ENCODE data around the gene YIPF5. TPM values are rescaled to one million over a fixed set of nuclear protein-coding genes. Genes with fewer than 3 reads are reported as not detected.

Gene YIPF5
- total and polyA plus RNA-seq, 2 donors from 2014 or later, result 18.5 to 48.0 TPM

DNA sequence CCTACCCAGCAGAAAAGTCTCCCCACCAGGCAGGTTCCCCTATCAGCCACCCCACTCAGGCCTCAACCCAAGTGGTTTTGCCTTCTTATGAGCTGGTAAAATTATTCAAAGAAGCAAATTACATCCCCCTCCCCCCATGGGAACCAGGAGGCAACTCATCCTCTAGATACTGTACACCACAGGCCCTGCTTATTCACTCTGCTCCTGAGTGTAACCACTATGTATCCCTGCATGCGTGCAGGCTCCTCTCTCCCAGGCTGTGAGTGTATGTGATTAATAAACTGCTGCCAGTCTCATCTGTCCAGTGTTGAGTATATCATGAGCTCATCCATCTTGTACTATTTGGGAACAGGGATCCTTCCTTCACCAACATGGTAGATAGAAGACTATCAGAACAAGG lies 8.8 kb upstream of the YIPF5 start:
- H3K4me1 ChIP-seq (ENCODE audit: control insufficient read depth in 2 of 3, insufficient read depth in 2 of 3, low read depth in 1 of 3, low read length in 3 of 3), result no peaks in the 10 kb centered on the region
- TF ChIP-seq, protein P1, sequence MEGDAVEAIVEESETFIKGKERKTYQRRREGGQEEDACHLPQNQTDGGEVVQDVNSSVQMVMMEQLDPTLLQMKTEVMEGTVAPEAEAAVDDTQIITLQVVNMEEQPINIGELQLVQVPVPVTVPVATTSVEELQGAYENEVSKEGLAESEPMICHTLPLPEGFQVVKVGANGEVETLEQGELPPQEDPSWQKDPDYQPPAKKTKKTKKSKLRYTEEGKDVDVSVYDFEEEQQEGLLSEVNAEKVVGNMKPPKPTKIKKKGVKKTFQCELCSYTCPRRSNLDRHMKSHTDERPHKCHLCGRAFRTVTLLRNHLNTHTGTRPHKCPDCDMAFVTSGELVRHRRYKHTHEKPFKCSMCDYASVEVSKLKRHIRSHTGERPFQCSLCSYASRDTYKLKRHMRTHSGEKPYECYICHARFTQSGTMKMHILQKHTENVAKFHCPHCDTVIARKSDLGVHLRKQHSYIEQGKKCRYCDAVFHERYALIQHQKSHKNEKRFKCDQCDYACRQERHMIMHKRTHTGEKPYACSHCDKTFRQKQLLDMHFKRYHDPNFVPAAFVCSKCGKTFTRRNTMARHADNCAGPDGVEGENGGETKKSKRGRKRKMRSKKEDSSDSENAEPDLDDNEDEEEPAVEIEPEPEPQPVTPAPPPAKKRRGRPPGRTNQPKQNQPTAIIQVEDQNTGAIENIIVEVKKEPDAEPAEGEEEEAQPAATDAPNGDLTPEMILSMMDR (IDR thresholded peaks at IDR 0.05; ENCODE audit: borderline replicate concordance, extremely low read depth, insufficient read depth), result no peak
- no peaks in the 10 kb centered on the region for H3K9me3 ChIP-seq (ENCODE audit: control insufficient read depth in 2 of 3, insufficient read depth in 1 of 3, low read length in 3 of 3)
- no peak overlapping the region for H3K27ac ChIP-seq (ENCODE audit: low read depth in 2 of 2, low read length in 2 of 2)
- H3K4me3 ChIP-seq (ENCODE audit: low read length in 3 of 3), result no peak overlapping the region
- no peaks in the 10 kb centered on the region for H3K27me3 ChIP-seq (ENCODE audit: control insufficient read depth, insufficient read depth, low read length)
- FAIRE-seq (no peak), DNase-seq (no peak)
- intact Hi-C loops (cut with DNase I), result no loop called here
- no peaks in the 10 kb centered on the region for H3K36me3 ChIP-seq (ENCODE audit: control insufficient read depth in 2 of 3, insufficient read depth in 3 of 3, low read length in 3 of 3)
- no peak overlapping the region for H3K9ac ChIP-seq (ENCODE audit: low read length in 3 of 3)

DNA sequence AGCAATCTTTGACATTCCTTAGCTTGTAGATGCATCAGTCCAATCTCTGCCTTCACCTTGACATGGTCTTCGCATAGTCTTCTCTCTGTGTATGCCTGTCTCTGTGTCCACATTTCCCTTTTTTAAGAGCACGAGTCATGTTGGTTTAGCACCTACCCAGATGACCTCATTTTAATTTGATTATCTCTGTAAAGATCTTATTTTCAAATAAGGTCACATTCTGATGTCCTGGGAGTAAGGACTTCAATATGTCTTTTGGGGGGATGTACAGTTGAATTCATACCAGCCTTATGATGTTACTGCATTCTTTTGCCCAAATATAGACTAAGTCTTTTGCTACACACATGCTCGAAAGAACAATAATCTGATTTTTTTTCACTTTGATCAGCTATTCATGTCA lies 7.1 kb upstream of the YIPF5 start:
- Histone ChIP-seq H3K9ac (ENCODE audit: low read length in 3 of 3) (no peak overlapping the region), H3K4me3 (ENCODE audit: low read length in 3 of 3) (no peak overlapping the region), H3K27me3 (ENCODE audit: control insufficient read depth, insufficient read depth, low read length) (no peaks in the 10 kb centered on the region), H3K27ac (ENCODE audit: low read depth in 2 of 2, low read length in 2 of 2) (no peak overlapping the region), H3K9me3 (ENCODE audit: control insufficient read depth in 2 of 3, insufficient read depth in 1 of 3, low read length in 3 of 3) (no peaks in the 10 kb centered on the region), H3K4me1 (ENCODE audit: control insufficient read depth in 2 of 3, insufficient read depth in 2 of 3, low read depth in 1 of 3, low read length in 3 of 3) (no peaks in the 10 kb centered on the region), H3K36me3 (ENCODE audit: control insufficient read depth in 2 of 3, insufficient read depth in 3 of 3, low read length in 3 of 3) (no peaks in the 10 kb centered on the region)
- TF ChIP-seq, protein P1 (IDR thresholded peaks at IDR 0.05; ENCODE audit: borderline replicate concordance, extremely low read depth, insufficient read depth), result no peak
- FAIRE-seq (no peak), DNase-seq (no peak)
- intact Hi-C loops (cut with DNase I), result no loop called here

DNA sequence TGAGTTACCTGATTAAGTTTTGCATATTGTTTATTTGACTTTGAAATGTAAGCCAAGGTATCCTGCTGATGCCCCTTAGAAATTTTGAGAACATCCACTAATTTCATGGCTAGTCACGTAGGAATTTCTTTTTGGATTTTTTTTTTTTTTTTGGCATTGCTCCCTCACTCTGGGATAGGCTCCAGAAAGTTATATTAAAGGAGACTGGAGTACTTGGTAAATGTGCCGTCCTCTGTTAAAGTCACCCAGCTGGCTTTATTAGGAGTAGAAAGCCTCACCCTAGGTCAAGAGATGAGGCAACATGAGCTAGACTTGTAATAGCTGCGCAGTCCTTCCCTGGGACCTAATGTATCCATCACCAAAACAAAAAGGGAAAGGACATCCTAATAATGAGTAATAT lies 3.3 kb upstream of the YIPF5 start:
- H3K27me3 ChIP-seq (ENCODE audit: control insufficient read depth, insufficient read depth, low read length), result no peaks in the 10 kb centered on the region
- H3K27ac ChIP-seq (ENCODE audit: low read depth in 2 of 2, low read length in 2 of 2), result no peak overlapping the region
- no peak overlapping the region for H3K4me3 ChIP-seq (ENCODE audit: low read length in 3 of 3)
- DNase-seq (no peak), FAIRE-seq (no peak)
- H3K9me3 ChIP-seq (ENCODE audit: control insufficient read depth in 2 of 3, insufficient read depth in 1 of 3, low read length in 3 of 3), result no peaks in the 10 kb centered on the region
- TF ChIP-seq, protein P1 (IDR thresholded peaks at IDR 0.05; ENCODE audit: borderline replicate concordance, extremely low read depth, insufficient read depth), result no peak
- no peaks in the 10 kb centered on the region for H3K36me3 ChIP-seq (ENCODE audit: control insufficient read depth in 2 of 3, insufficient read depth in 3 of 3, low read length in 3 of 3)
- intact Hi-C loops (cut with DNase I), result no loop called here
- peaks cover 0 to 12% (median 3%) of the 10 kb centered on the region in 3 donors for H3K4me1 ChIP-seq (ENCODE audit: control insufficient read depth in 2 of 3, insufficient read depth in 2 of 3, low read depth in 1 of 3, low read length in 3 of 3)
- H3K9ac ChIP-seq (ENCODE audit: low read length in 3 of 3), result no peak overlapping the region

DNA sequence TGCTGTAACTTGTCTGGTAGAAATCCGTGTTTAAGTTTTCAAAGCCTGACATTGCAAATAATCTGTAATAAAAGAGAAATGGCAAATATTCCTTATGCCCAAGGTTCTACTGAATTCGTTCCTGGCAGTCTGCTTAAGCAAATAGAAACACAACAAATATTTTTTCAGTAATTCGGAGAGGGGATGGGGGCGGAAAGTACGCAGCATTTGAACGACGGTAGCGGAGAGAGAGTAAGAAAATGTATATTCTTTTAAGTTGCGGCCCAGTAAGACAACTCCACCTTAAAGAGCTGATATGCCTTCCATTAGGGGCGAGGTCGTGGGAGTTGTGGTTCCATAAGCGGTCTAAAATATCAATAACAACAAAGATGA lies 569 bp downstream of the YIPF5 start:
- TF ChIP-seq, protein P1 (IDR thresholded peaks at IDR 0.05; ENCODE audit: borderline replicate concordance, extremely low read depth, insufficient read depth), result no peak
- Histone ChIP-seq H3K27ac (ENCODE audit: low read depth in 2 of 2, low read length in 2 of 2) (peak overlapping the region; percentile 51 to 57), H3K9ac (ENCODE audit: low read length in 3 of 3) (peak overlapping the region; percentile 90 to 96 (median 95)), H3K36me3 (ENCODE audit: control insufficient read depth in 2 of 3, insufficient read depth in 3 of 3, low read length in 3 of 3) (peaks cover 0 to 8% (median 5%) of the 10 kb centered on the region in 3 donors), H3K4me1 (ENCODE audit: control insufficient read depth in 2 of 3, insufficient read depth in 2 of 3, low read depth in 1 of 3, low read length in 3 of 3) (peaks cover 0 to 12% (median 3%) of the 10 kb centered on the region in 3 donors), H3K27me3 (ENCODE audit: control insufficient read depth, insufficient read depth, low read length) (no peaks in the 10 kb centered on the region), H3K4me3 (ENCODE audit: low read length in 3 of 3) (peak overlapping the region; percentile 97 to 98 (median 98)), H3K9me3 (ENCODE audit: control insufficient read depth in 2 of 3, insufficient read depth in 1 of 3, low read length in 3 of 3) (no peaks in the 10 kb centered on the region)
- intact Hi-C loops (cut with DNase I), result no loop called here
- DNase-seq (no peak), FAIRE-seq (no peak)

Data from kidney (tissue), 14 donors.